ENCODE data around the gene GSG1L.

The GSG1L gene

DNA sequence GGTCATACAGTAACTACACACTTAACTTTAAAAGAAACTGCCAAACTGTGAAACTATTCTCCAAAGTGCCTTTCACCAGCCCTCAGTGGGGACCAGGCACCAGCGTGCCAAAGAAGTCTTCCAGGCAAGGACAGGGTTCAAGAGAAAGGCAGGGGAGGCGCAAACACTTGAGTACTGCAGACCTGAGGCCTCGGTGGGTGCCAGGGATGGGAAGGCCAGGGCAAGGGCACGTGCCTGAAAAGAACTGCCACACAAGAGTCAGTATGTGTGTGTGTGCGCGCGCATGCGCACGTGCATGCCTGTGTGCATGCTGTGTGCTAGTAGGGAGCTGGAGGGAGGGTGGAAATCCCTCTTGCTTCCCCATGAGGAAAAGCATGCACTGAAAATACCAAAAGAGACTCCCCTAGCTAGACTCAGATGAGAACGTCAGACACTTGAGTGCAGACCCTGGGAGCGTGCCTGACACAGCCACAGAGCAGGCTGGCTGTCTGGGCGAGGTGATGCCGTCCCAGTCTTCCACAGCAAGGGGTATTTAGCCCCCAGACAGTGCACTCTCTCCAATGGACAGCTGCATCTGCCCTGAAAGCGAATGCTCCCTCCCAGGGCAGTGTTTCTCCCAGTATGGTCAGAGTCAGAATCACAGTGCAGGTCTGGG lies 40.1 kb upstream of the GSG1L start:
- Histone ChIP-seq H3K4me2 (ENCODE audit: low read length) (no peak overlapping the region), H3K9me3 (replicated peaks; ENCODE audit: low read length) (no peaks in the 10 kb centered on the region), H3K9ac (ENCODE audit: low read depth, low read length) (no peak overlapping the region), H3K4me3 (ENCODE audit: low read length) (no peak overlapping the region), H3K27me3 (ENCODE audit: control insufficient read depth, insufficient read depth, low read length) (no peaks in the 10 kb centered on the region), H3K36me3 (ENCODE audit: insufficient read depth, low read length) (peaks cover 93% of the 10 kb centered on the region), H3K4me1 (ENCODE audit: control insufficient read depth, insufficient read depth, low read length) (no peaks in the 10 kb centered on the region)

DNA sequence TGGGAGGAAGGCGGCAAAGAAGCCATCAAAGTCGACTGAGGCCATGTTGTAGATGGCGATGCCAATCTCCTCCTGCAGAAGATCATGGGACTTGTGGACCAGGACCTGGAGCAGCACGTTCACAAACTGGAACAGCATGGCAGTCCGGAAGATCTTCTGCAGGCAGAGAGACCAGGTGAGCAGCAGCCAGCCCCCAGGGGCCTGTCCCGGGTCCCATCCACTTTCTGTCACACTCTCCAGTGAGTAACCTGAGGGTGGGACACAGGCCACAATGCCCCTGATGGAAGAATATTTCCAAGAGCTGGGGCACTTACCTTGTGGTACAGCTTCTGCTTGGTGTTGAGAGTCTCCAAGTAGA lies 38.0 kb upstream of the GSG1L start:
- H3K9me3 ChIP-seq (replicated peaks; ENCODE audit: low read length), result no peaks in the 10 kb centered on the region
- no peak overlapping the region for H3K9ac ChIP-seq (ENCODE audit: low read depth, low read length)
- no peaks in the 10 kb centered on the region for H3K27me3 ChIP-seq (ENCODE audit: control insufficient read depth, insufficient read depth, low read length)
- H3K4me3 ChIP-seq (ENCODE audit: low read length), result no peak overlapping the region
- no peak overlapping the region for H3K4me2 ChIP-seq (ENCODE audit: low read length)
- H3K4me1 ChIP-seq (ENCODE audit: control insufficient read depth, insufficient read depth, low read length), result no peaks in the 10 kb centered on the region
- H3K36me3 ChIP-seq (ENCODE audit: insufficient read depth, low read length), result peaks cover 87% of the 10 kb centered on the region

DNA sequence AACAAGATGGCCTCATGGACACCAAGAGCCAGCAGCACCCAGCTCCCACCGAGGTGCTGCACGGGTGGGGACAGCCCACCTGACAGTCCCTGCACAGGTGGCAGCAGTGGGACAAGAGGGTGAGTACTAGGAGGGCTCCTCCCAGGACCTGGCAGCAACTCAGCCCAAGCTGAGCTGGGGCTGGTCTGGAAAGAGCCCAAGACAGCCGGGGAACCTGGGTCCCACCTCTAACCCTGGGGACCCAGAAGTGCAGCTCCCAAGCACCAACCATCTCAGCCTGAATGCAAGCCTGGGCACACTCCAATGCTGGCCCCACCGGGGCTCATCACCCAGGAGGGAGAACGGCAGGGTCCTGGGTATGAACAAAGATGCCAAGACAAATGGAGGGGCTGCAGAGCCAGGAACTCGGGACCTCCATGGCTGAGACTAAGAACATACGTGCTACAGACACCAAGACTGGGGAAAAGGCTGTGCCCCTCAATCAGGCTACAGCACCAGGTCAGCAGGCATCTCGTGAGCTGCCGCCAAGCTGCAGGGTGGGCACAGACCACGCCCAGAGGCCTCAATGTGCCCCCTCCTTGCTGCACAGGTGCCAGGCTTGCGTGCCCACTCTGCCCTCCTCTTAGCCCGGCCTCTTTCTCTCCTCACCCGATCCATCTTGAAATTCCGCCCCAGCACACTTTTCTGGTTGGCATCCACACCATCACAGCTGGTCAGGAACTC lies 37.5 kb upstream of the GSG1L start:
- Histone ChIP-seq H3K4me2 (ENCODE audit: low read length) (no peak overlapping the region), H3K27me3 (ENCODE audit: control insufficient read depth, insufficient read depth, low read length) (no peaks in the 10 kb centered on the region), H3K4me1 (ENCODE audit: control insufficient read depth, insufficient read depth, low read length) (no peaks in the 10 kb centered on the region), H3K36me3 (ENCODE audit: insufficient read depth, low read length) (peaks cover 83% of the 10 kb centered on the region), H3K9me3 (replicated peaks; ENCODE audit: low read length) (no peaks in the 10 kb centered on the region), H3K4me3 (ENCODE audit: low read length) (no peak overlapping the region), H3K9ac (ENCODE audit: low read depth, low read length) (no peak overlapping the region)

DNA sequence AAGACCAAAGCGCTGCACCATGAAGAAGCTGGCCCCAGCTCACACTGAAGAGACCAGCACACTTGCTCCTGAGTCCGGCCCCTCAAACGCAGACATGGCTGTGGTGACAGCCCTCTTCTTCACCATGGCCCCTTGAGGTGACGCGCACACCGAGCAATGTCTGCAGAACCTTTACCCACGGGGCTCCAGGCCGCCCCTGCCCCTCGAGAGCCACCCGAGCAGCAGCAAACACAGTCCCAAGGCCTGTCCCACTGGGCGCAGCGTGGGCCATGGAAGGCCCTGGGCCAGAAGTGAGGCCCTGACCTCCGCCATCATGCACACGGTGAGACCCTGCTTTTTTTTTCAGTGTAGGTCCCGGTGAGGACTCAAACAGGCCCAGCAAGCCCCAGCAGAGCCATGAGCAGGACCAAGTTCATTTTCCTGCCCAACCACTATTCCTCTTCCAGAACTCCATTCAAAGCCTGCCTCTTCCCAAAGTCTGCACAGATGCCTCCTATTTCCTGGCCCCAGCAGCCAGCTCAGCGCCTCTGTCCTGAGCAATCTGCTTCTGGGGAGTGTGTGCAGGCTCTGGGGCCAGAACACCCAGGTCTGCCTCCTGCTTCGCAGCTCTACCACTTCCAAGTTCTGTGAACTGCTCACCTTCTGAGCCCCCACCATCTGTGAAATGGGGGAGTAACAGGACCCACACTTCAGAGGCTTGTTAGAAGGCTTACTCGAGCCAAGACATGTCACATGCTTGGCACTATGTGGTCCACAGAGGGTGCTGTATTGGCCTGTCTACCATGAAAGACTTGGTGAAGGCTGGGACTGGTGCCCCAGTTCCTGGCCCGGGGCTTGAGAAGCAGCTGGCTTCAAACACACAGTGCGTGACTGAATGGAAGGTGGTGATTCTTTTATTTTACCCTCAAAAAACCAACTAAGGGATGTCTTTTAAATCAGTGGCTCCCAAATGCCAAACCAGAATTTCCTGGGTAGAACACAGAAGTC lies 35.7 kb upstream of the GSG1L start:
- H3K27me3 ChIP-seq (ENCODE audit: control insufficient read depth, insufficient read depth, low read length), result no peaks in the 10 kb centered on the region

DNA sequence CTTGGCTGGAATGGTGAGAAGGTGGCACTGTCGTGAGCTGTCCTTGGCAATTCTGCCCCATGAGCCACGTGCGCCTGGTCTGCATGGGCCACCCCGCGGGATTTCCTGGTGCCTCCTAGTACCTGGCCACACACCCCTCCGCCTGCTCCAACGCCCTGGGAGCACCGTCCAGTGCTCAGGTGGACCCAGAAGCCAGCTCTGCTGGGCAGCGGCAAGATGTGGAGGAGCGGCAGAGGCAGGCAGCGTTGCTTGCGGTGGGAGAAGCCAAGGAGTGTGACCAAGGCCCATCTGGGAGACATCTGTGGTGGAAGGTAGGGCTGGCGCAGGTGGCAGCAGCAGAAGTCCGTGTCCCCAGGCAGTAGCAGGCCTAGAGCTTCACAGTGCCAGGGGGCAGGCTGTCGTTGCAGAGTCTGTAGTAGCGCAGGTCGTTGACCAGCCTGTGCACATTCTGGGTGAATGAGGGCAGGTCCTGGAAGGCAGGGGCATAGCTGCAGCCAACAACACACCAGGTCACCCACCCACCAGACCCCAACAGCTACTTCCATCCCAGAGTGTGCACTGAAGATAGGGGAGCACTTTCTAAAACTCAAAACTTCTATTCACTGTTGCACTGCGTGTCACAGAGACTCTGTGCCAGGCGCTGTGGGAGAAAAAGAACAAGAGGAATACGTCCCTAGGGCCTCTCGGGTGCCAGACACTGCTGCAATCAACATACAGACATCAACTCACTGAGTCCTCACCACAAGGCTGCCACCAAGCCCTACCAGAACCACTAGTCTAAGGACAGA lies 34.9 kb upstream of the GSG1L start:
- Histone ChIP-seq H3K27me3 (ENCODE audit: control insufficient read depth, insufficient read depth, low read length) (no peaks in the 10 kb centered on the region), H3K9me3 (replicated peaks; ENCODE audit: low read length) (no peaks in the 10 kb centered on the region), H3K4me1 (ENCODE audit: control insufficient read depth, insufficient read depth, low read length) (no peaks in the 10 kb centered on the region), H3K36me3 (ENCODE audit: insufficient read depth, low read length) (peaks cover 64% of the 10 kb centered on the region), H3K4me3 (ENCODE audit: low read length) (no peak overlapping the region), H3K4me2 (ENCODE audit: low read length) (no peak overlapping the region), H3K9ac (ENCODE audit: low read depth, low read length) (no peak overlapping the region)

More for the DNA sequence above, 35.7 kb upstream of the GSG1L start:
- Histone ChIP-seq H3K4me1 (ENCODE audit: control insufficient read depth, insufficient read depth, low read length) (no peaks in the 10 kb centered on the region), H3K36me3 (ENCODE audit: insufficient read depth, low read length) (peaks cover 68% of the 10 kb centered on the region), H3K4me2 (ENCODE audit: low read length) (no peak overlapping the region), H3K4me3 (ENCODE audit: low read length) (no peak overlapping the region), H3K9ac (ENCODE audit: low read depth, low read length) (no peak overlapping the region), H3K9me3 (replicated peaks; ENCODE audit: low read length) (no peaks in the 10 kb centered on the region)

DNA sequence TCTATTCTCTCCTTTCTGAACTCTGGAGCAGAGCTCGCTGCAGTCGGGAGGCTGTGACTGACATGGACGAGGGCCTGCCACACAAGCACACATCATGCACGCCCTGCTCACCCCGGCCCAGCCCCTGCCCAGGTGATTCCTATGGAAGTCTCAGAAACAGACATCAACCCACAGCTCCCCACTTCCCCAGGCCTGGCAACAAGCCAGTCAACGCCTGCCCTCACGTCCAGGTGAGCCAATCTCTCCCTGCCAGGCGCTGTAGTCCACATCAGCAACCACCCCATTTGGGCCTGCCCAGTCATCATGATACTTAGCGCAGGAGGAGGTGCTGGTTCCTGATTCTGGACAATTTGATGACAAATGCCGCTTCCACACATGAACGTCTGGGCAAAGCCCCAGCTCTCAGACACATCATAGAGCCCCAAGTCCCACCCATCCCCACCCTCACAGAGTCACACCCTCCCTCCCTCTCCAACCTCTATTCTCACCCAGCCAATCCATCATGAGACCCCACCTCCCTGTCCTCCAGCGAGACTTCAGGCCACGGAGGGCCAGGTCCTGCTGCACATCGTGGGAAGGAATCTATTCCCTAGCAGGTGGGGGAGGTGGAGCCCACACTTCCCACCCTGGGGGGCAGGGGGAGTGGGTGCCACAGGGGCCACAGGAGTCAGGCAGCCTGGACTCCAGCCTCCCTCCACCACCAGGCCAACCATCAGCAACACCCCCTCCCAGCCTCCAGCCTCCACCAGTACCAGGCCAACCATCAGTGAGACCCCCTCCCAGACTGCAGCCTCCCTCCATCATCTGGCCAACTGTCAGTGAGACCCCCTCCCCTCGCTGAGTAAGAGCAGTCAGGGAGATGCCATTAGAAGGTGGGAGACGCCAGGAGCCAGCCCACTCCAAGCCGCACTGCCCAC lies 33.7 kb upstream of the GSG1L start:
- no peaks in the 10 kb centered on the region for H3K4me1 ChIP-seq (ENCODE audit: control insufficient read depth, insufficient read depth, low read length)
- H3K4me2 ChIP-seq (ENCODE audit: low read length), result no peak overlapping the region
- H3K36me3 ChIP-seq (ENCODE audit: insufficient read depth, low read length), result peaks cover 57% of the 10 kb centered on the region
- H3K27me3 ChIP-seq (ENCODE audit: control insufficient read depth, insufficient read depth, low read length), result no peaks in the 10 kb centered on the region
- no peaks in the 10 kb centered on the region for H3K9me3 ChIP-seq (replicated peaks; ENCODE audit: low read length)
- no peak overlapping the region for H3K9ac ChIP-seq (ENCODE audit: low read depth, low read length)
- H3K4me3 ChIP-seq (ENCODE audit: low read length), result no peak overlapping the region

DNA sequence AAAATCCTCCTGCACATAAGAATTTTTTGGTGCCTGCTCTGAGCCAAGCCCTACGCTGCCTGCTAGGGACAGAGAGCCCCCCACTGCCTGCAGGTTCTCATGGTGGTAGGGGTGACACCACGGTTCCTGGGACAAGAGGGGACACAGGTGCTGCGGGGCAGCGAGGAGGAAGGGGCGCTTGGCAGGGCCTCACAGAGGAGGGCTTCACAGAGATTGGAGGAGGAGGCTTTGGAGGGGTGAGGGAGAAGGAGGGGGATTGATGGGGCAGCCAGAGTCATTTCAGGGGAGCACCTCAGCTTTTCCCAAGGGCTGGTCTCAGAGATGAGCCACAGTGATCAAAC lies 29.8 kb upstream of the GSG1L start:
- H3K36me3 ChIP-seq (ENCODE audit: insufficient read depth, low read length), result peaks cover 23% of the 10 kb centered on the region
- no peak overlapping the region for H3K4me2 ChIP-seq (ENCODE audit: low read length)
- no peak overlapping the region for H3K4me3 ChIP-seq (ENCODE audit: low read length)
- no peaks in the 10 kb centered on the region for H3K9me3 ChIP-seq (replicated peaks; ENCODE audit: low read length)
- peaks cover 9% of the 10 kb centered on the region for H3K4me1 ChIP-seq (ENCODE audit: control insufficient read depth, insufficient read depth, low read length)
- no peak overlapping the region for H3K9ac ChIP-seq (ENCODE audit: low read depth, low read length)
- H3K27me3 ChIP-seq (ENCODE audit: control insufficient read depth, insufficient read depth, low read length), result no peaks in the 10 kb centered on the region

DNA sequence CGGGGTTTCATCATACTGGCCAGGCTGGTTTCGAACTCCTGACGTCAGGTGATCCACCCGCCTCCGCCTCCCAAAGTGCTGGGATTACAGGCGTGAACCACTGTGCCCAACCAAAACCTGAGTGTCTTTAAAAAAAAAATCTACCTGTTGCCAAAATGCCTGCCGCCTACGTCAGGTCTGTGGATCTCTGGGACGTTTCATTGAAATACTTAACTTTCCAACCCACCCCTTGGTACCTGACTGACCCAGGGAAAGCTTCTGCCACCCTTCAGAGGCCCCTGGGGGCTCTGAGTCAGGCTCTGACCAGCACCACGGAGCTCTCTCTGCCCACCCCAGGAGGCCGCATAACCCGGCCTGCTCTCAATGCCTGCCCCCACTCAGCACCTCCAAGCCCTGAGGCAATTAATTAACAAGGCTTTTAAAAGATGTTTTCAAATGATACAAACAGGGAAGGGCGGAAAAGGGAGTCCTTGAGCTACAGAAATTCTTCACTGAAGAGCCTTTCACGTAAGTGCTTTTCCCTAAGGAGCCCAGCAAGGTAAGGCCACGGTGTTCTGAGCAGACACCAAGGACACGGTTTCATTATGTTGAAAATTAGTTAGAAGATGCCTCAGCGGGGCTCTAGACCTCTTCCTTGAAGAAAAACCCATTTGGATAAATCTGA lies 29.3 kb upstream of the GSG1L start:
- H3K4me1 ChIP-seq (ENCODE audit: control insufficient read depth, insufficient read depth, low read length), result peaks cover 9% of the 10 kb centered on the region
- peaks cover 18% of the 10 kb centered on the region for H3K36me3 ChIP-seq (ENCODE audit: insufficient read depth, low read length)
- no peak overlapping the region for H3K4me2 ChIP-seq (ENCODE audit: low read length)
- H3K9ac ChIP-seq (ENCODE audit: low read depth, low read length), result no peak overlapping the region
- no peak overlapping the region for H3K4me3 ChIP-seq (ENCODE audit: low read length)
- no peaks in the 10 kb centered on the region for H3K9me3 ChIP-seq (replicated peaks; ENCODE audit: low read length)
- no peaks in the 10 kb centered on the region for H3K27me3 ChIP-seq (ENCODE audit: control insufficient read depth, insufficient read depth, low read length)

DNA sequence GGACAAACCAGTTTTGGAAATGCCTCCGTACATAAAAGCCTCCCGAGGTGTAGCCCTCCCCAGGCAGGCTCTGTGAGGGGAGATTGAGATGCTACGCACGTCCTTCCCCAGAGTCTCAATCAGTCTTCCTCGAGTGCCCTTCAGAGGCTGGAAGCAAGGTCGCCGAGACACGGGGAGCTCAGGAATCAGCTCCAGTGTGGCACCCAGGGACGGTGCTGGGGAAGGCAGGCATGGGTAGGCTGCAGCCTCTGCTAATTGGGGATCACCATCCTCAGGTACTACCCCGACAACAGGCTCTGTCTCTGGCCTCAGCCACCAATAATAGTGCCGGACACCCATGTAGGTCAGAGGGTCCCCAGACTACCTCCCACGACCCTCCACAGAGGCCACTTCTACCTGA lies 28.1 kb upstream of the GSG1L start:
- no peak overlapping the region for H3K4me3 ChIP-seq (ENCODE audit: low read length)
- no peak overlapping the region for H3K9ac ChIP-seq (ENCODE audit: low read depth, low read length)
- H3K36me3 ChIP-seq (ENCODE audit: insufficient read depth, low read length), result peaks cover 13% of the 10 kb centered on the region
- no peaks in the 10 kb centered on the region for H3K9me3 ChIP-seq (replicated peaks; ENCODE audit: low read length)
- H3K4me1 ChIP-seq (ENCODE audit: control insufficient read depth, insufficient read depth, low read length), result peaks cover 9% of the 10 kb centered on the region
- no peaks in the 10 kb centered on the region for H3K27me3 ChIP-seq (ENCODE audit: control insufficient read depth, insufficient read depth, low read length)
- H3K4me2 ChIP-seq (ENCODE audit: low read length), result no peak overlapping the region
